SK-N-MC (cell line): Measurements from ENCODE around the gene NDC80.

Source experiments
- DNase-seq: peaks from one replicate; pipeline ENCODE4 v3.0.0-alpha.2; 2011; ENCODE audit warnings: low read depth, low spot score
- H3K27ac ChIP-seq: fragments of 200-600 bp; sonication (generic); 2 replicates; pipeline ENCODE4 v1.5.1; 2016; ENCODE audit warnings: mixed run types
- H3K36me3 ChIP-seq: fragments of 200-600 bp; sonication (generic); 2 replicates; pipeline ENCODE4 v1.6.1; 2017; ENCODE audit warnings: antibody characterized with exemption, low read length, mixed read lengths; ENCODE audit not compliant: insufficient read depth
- H3K4me3 ChIP-seq: fragments of 200-600 bp; sonication (generic); 2 replicates; pipeline ENCODE4 v1.5.1; 2016
- H3K9ac ChIP-seq: fragments of 200-600 bp; sonication (generic); 2 replicates; pipeline ENCODE4 v1.8.0; 2017; ENCODE audit warnings: mixed run types, mixed read lengths; ENCODE audit not compliant: insufficient read length
- H3K9me3 ChIP-seq: fragments of 200-600 bp; sonication (generic); 2 replicates; pipeline ENCODE4 v1.6.1; 2017; ENCODE audit warnings: low read depth, mild to moderate bottlenecking, antibody characterized with exemption, low read length, moderate library complexity, mixed read lengths
- EZH2 ChIP-seq: fragments of 200-600 bp; sonication (generic); IDR thresholded peaks from one replicate; pipeline ENCODE4 v1.6.1; 2017; ENCODE audit warnings: antibody characterized with exemption
- FOXP2 ChIP-seq: optimal IDR thresholded peaks from 2 replicates; pipeline ENCODE3; 2011; ENCODE audit warnings: mild to moderate bottlenecking, moderate library complexity; ENCODE audit not compliant: insufficient read depth; ENCODE audit errors: extremely low read length, control extremely low read depth
- POLR2AphosphoS5 ChIP-seq: IDR thresholded peaks from 2 replicates; pipeline ENCODE4 v1.6.1; 2012; ENCODE audit warnings: mild to moderate bottlenecking, low read depth, low read length, borderline replicate concordance

NDC80 gene

GRCh38 chr18:2662990-2663389 is 91.6 kb downstream of the NDC80 start:
- no peak for DNase-seq
- peaks cover 27% of the 10 kb centered on the region for H3K36me3 ChIP-seq
- H3K9ac ChIP-seq: no peak overlapping the region
- no peak overlapping the region for H3K4me3 ChIP-seq
- TF ChIP-seq POLR2AphosphoS5 (no peak), FOXP2 (no peak), EZH2 (no peak)
- no peaks in the 10 kb centered on the region for H3K9me3 ChIP-seq
- no peak overlapping the region for H3K27ac ChIP-seq
